A673 (cell line): ENCODE results near the gene ASB8.

Experiments
- EZH2 ChIP-seq: fragments of 200-600 bp; sonication (generic); IDR thresholded peaks from 2 replicates; pipeline ENCODE4 v1.6.1; 2017; ENCODE audit warnings: borderline replicate concordance, low read depth, mild to moderate bottlenecking, mixed read lengths, antibody characterized with exemption, low read length; ENCODE audit not compliant: poor library complexity, severe bottlenecking
- TF ChIP-seq, protein P1 (sequence below): fragments of 300-800, 200-600 bp; sonication (generic); conservative IDR thresholded peaks from 2 replicates; pipeline ENCODE4 v1.5.1; 2017; ENCODE audit warnings: low read depth, mild to moderate bottlenecking, antibody characterized with exemption, low read length, moderate library complexity, mixed read lengths

DNA sequence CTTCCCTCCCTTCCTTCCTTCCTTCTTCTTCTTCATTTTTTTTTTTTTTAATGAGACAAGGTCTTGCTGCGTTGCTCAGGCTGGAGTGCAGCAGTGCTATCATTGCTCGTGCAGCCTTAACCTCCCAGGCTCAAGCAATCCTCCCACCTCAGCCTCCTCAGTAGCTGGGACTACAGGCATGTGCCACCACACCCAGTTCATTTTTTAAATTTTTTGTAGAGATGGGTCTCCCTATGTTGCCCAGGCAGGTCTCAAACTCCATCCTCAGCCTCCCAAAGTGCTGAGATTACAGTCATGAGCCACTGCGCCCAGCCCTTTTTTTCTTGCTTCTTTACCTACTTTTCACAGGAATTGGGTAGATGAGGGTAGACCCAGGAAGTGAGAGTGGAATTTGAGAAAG lies 44.2 kb upstream of the ASB8 start:
- TF ChIP-seq, protein P1, sequence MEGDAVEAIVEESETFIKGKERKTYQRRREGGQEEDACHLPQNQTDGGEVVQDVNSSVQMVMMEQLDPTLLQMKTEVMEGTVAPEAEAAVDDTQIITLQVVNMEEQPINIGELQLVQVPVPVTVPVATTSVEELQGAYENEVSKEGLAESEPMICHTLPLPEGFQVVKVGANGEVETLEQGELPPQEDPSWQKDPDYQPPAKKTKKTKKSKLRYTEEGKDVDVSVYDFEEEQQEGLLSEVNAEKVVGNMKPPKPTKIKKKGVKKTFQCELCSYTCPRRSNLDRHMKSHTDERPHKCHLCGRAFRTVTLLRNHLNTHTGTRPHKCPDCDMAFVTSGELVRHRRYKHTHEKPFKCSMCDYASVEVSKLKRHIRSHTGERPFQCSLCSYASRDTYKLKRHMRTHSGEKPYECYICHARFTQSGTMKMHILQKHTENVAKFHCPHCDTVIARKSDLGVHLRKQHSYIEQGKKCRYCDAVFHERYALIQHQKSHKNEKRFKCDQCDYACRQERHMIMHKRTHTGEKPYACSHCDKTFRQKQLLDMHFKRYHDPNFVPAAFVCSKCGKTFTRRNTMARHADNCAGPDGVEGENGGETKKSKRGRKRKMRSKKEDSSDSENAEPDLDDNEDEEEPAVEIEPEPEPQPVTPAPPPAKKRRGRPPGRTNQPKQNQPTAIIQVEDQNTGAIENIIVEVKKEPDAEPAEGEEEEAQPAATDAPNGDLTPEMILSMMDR: no peak
- no peak for TF ChIP-seq EZH2
